HG02938 (cell line): ENCODE measurements around the gene ABHD6.
A peak's percentile ranks its signal among the peaks of the same experiment; 100 is the strongest.
"Not testable (repeated sequence)": the region's sequence is repeated elsewhere in the genome, so short reads cannot be mapped to it uniquely, and the experiment has no call there.

ENCODE experiments used
- ATAC-seq: cut with Tn5 transposase; IDR thresholded peaks from one replicate; pipeline ENCODE4 v1.9.1; 2021; ENCODE audit warnings: mild to moderate bottlenecking, moderate library complexity; ENCODE audit not compliant: unreplicated experiment

ABHD6 gene

GRCh38 chr3:58242340-58242739 is 4.7 kb downstream of the ABHD6 start:
- ATAC-seq: no peak

- ATAC-seq: not testable (repeated sequence)
These were observed 5.3 kb downstream of the ABHD6 start for GRCh38 chr3:58242860-58243259.

GRCh38 chr3:58243976-58244585 is 6.5 kb downstream of the ABHD6 start:
- no peak for ATAC-seq

- no peak for ATAC-seq
These were observed 8.8 kb downstream of the ABHD6 start for GRCh38 chr3:58246148-58247047.

- no peak for ATAC-seq
These were observed 11.9 kb downstream of the ABHD6 start for GRCh38 chr3:58249358-58250092.

GRCh38 chr3:58250093-58250707 is 12.6 kb downstream of the ABHD6 start:
- no peak for ATAC-seq

GRCh38 chr3:58251631-58252035 is 14.0 kb downstream of the ABHD6 start:
- ATAC-seq: no peak

- ATAC-seq: no peak
These were observed 16.6 kb downstream of the ABHD6 start for GRCh38 chr3:58254144-58254543.

- no peak for ATAC-seq
These were observed 18.5 kb downstream of the ABHD6 start for GRCh38 chr3:58256061-58256460.

GRCh38 chr3:58256511-58256910 is 18.9 kb downstream of the ABHD6 start:
- no peak for ATAC-seq

GRCh38 chr3:58258392-58259055 is 20.9 kb downstream of the ABHD6 start:
- ATAC-seq: no peak

GRCh38 chr3:58260261-58260731 is 22.7 kb downstream of the ABHD6 start:
- no peak for ATAC-seq

- ATAC-seq: no peak
These were observed 23.1 kb downstream of the ABHD6 start for GRCh38 chr3:58260733-58261132.

GRCh38 chr3:58261954-58262666 is 24.5 kb downstream of the ABHD6 start:
- ATAC-seq: peak; percentile 97

- ATAC-seq: no peak
These were observed 29.0 kb downstream of the ABHD6 start for GRCh38 chr3:58266577-58266976.

GRCh38 chr3:58267543-58267942 is 30.0 kb downstream of the ABHD6 start:
- ATAC-seq: not testable (repeated sequence)

- ATAC-seq: no peak
These were observed 31.8 kb downstream of the ABHD6 start for GRCh38 chr3:58269356-58269755.

GRCh38 chr3:58270485-58270884 is 32.9 kb downstream of the ABHD6 start:
- ATAC-seq: no peak

GRCh38 chr3:58271901-58272501 is 34.4 kb downstream of the ABHD6 start:
- no peak for ATAC-seq
